Nephron progenitor cell (in vitro differentiated cells): ENCODE data around the gene PRPF19.
"Not testable (repeated sequence)": the region's sequence is repeated elsewhere in the genome, so short reads cannot be mapped to it uniquely, and the experiment has no call there.

Experiments used
- DNase-seq: peaks from one replicate; pipeline ENCODE4 v3.0.0; 2021
- H3K27ac Mint-ChIP-seq: 2 replicates; pipeline ENCODE4 v1.8.0; 2021; ENCODE audit warnings: mild to moderate bottlenecking, moderate library complexity, mixed read lengths
- H3K27me3 Mint-ChIP-seq: 2 replicates; pipeline ENCODE4 v1.8.0; 2021; ENCODE audit warnings: mild to moderate bottlenecking, low read depth, mixed read lengths; ENCODE audit not compliant: poor library complexity
- H3K36me3 Mint-ChIP-seq: 2 replicates; pipeline ENCODE4 v1.8.0; 2021; ENCODE audit warnings: low read depth, mixed read lengths
- H3K4me1 Mint-ChIP-seq: 2 replicates; pipeline ENCODE4 v1.8.0; 2021; ENCODE audit warnings: mixed read lengths
- H3K4me3 Mint-ChIP-seq: 2 replicates; pipeline ENCODE4 v1.8.0; 2021; ENCODE audit warnings: mild to moderate bottlenecking, moderate library complexity, mixed read lengths
- H3K9me3 Mint-ChIP-seq: 2 replicates; pipeline ENCODE4 v1.8.0; 2021; ENCODE audit warnings: mild to moderate bottlenecking, moderate library complexity, mixed read lengths
- CTCF ChIP-seq: fragments of 200-600 bp; sonication (generic); IDR thresholded peaks from 2 replicates; pipeline ENCODE4 v1.5.0; 2021; ENCODE audit warnings: antibody characterized with exemption

Gene PRPF19

DNA sequence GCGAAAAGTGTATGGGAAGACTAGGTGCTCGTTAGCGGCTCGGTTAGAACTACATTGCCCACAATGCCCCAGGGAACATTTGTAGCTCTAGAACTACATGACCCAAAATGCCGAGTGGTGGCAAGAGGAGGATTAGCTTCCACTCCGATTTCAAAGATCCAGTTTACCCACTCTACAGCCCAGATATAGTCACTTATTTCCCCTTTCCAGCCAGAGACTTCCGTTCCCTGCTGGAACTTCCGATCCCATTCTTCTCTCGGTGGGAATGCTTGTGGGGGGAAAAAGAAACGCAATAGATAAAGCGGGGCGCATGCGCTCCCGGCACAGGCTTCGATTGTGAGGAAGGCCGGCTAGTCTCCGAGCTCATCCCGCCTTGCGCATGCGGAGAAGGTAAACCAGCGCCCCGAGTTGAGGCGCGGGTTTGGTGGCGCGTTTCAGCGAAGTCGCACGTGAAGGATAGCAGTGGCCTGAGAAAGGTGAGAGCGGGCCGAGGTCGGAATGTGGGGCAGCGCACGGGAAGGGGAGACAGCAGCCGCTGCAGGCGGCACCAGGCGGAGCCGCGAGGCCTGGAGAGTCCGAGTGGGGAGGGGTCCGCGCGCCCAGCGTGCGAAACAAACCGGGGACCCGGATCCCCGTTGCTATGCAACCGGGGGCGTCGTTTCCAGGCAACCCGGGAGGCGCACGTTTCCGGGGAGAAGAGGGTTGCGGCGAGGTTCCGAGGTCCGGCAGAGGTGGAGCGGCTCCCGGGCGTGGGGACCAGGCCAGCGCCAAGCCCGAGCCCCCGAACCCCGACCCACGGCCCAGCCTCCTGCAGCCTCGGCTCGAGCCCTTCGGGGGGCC is 7.6 kb upstream of the PRPF19 start, which contains the start of gene TMEM109:
TSS of gene TMEM109 (plus strand) at position 366 of the 840 bp plus-strand sequence. CDS start 5,536 bp downstream, outside the sequence.
- Mint-ChIP-seq H3K4me1 (peaks cover 67% of the 10 kb centered on the region), H3K9me3 (peaks cover 17% of the 10 kb centered on the region), H3K27ac (peak within 1 kb of the TSS; percentile 96), H3K27me3 (peaks cover 17% of the 10 kb centered on the region), H3K36me3 (peaks cover 8% of the 10 kb centered on the region), H3K4me3 (peak within 1 kb of the TSS; percentile 93)
- TF ChIP-seq CTCF: no peak
- peak; percentile 89 for DNase-seq

- Mint-ChIP-seq H3K4me3 (peak overlapping the region; percentile 93), H3K36me3 (peaks cover 8% of the 10 kb centered on the region), H3K27me3 (peaks cover 27% of the 10 kb centered on the region), H3K9me3 (peaks cover 26% of the 10 kb centered on the region), H3K27ac (peak overlapping the region; percentile 97), H3K4me1 (peaks cover 67% of the 10 kb centered on the region)
- no peak for DNase-seq
- no peak for TF ChIP-seq CTCF
Observed at GRCh38 chr11:60912851-60913528, 6.6 kb upstream of the PRPF19 start.

DNA sequence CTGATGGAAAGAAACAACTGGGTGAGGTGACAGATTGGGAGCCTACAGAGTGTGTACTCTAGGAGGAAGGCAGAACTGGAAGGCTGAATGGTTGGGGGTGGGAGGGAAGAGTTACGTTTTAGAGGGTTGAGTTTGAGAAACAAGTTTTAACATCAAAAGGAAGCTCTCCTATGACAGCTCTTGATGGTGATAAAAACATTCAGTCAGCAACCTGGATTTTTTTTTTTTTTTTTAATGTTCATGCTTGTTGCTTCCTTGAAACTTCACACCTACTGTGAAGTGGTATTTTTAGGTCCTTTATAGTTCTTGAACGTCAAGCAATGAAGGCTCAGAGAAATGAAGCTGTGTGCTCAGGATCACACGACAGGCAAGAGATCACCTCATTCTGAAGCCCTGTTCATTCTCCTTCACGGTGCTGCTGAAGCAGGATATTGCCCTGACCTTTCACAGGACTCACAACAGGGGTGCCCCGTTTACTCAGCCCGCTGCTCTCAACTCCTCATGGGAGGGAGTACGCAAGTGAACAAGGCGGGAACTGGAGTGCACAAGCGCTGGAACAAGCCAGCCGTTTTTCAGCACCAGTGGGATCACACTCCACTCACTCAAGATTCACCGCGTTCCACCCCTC is 6.0 kb upstream of the PRPF19 start:
- Mint-ChIP-seq H3K4me3 (peak overlapping the region; percentile 93), H3K36me3 (peaks cover 7% of the 10 kb centered on the region), H3K9me3 (peaks cover 26% of the 10 kb centered on the region), H3K27ac (peak overlapping the region; percentile 97), H3K4me1 (peaks cover 65% of the 10 kb centered on the region), H3K27me3 (peaks cover 33% of the 10 kb centered on the region)
- DNase-seq: peak; percentile 37
- TF ChIP-seq CTCF: no peak

- H3K4me3 Mint-ChIP-seq: peak overlapping the region; percentile 3
- no peak for TF ChIP-seq CTCF
- H3K9me3 Mint-ChIP-seq: peaks cover 26% of the 10 kb centered on the region
- peaks cover 35% of the 10 kb centered on the region for H3K27me3 Mint-ChIP-seq
- H3K27ac Mint-ChIP-seq: no peak overlapping the region
- peaks cover 58% of the 10 kb centered on the region for H3K4me1 Mint-ChIP-seq
- H3K36me3 Mint-ChIP-seq: peaks cover 1% of the 10 kb centered on the region
- no peak for DNase-seq
Observed at GRCh38 chr11:60910711-60911380, 4.5 kb upstream of the PRPF19 start.

DNA sequence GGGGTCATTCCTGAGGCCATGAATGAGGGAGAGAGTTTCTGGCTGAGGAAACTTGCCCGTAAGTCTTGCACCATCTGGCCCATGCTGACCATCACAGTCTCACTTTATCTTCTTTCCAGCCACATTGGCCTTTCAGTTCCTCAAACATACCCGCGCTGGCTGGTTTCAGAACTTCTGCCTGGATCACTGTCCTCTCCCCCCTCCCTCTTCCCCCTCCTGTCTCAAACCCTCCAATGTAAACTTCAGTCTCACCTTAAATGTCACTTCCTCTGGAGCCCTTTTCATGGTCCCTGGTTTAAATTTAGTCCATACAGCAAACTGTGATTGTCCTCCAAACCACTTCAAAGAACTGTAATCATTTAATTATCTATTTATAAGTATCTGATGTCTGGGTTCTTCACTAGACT is 3.9 kb upstream of the PRPF19 start:
- Mint-ChIP-seq H3K36me3 (no peaks in the 10 kb centered on the region), H3K9me3 (peaks cover 26% of the 10 kb centered on the region), H3K4me1 (peaks cover 58% of the 10 kb centered on the region), H3K27ac (no peak overlapping the region), H3K27me3 (peaks cover 35% of the 10 kb centered on the region), H3K4me3 (no peak overlapping the region)
- no peak for TF ChIP-seq CTCF
- no peak for DNase-seq

DNA sequence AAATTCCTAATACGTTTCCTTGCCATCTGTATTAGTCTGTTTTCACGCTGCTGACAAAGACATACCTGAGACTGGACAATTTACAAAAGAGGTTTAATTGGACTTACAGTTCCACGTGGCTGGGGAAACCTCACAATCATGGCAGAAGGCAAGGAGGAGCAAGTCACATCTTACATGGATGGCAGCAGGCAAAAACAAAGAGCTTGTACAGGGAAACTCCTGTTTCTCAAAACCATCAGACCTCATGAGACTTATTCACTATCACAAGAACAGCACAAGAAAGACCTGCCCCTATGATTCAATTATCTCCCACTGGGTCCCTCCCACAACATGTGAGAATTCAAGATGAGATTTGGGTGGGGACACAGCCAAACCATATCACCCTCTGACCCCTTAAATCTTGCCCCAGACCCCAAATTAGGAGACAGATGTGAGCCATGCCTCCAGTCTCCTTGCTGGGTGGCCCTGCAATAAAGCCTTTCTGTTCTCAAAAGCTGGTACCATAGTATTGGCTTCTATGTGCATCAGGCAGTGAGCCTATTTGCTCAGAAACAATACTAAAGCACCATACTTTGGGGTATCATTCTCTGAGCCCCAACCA is 3.4 kb upstream of the PRPF19 start:
- DNase-seq, H3K4me3 Mint-ChIP-seq: not testable (repeated sequence)

More for the DNA sequence above, 3.4 kb upstream of the PRPF19 start:
- Mint-ChIP-seq H3K9me3 (peaks cover 26% of the 10 kb centered on the region), H3K27me3 (peaks cover 35% of the 10 kb centered on the region), H3K4me1 (peaks cover 58% of the 10 kb centered on the region)
- not testable (repeated sequence) for H3K36me3 Mint-ChIP-seq, H3K27ac Mint-ChIP-seq
